ENCODE measurements around the gene NBPF4.

GRCh38 chr1:108190686-108191416, 53.0 kb downstream of the NBPF4 start:
- TF ChIP-seq CTCF (IDR thresholded peaks at IDR 0.05 in 8 of 11, conservative IDR thresholded peaks at IDR 0.05 in 3 of 11) (no peak), POLR2A (IDR thresholded peaks at IDR 0.05) (no peak), POLR2AphosphoS5 (IDR thresholded peaks at IDR 0.05) (no peak)

Data from spleen (tissue), 7 donors.